HG03025 (cell line): ENCODE data around the gene IMMP2L.
A peak's percentile ranks its signal among the peaks of the same experiment; 100 is the strongest.

Experiments
- ATAC-seq: cut with Tn5 transposase; IDR thresholded peaks from one replicate; pipeline ENCODE4 v1.9.1; 2021; ENCODE audit warnings: mild to moderate bottlenecking, moderate library complexity; ENCODE audit not compliant: unreplicated experiment, low FRiP score

Gene IMMP2L

DNA sequence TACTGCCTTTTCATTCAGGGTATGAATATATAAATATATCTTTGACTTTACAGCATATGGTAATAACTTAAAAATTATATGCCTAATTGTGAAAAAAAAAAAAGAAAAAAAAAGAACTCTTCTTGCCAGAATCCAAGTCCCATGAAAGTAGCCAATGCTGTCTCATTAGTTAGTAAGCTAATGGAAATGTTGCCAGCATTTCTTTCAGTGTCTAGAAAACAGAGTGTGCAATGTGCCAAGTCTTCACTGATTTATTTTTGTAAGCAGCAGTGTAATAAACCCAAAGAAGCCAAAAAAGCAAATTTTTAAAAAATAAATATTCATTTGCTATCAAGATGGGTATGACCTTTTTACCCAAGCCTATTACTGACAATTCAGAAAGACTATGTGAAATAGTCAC, 502.5 kb downstream of the IMMP2L start:
- no peak for ATAC-seq

DNA sequence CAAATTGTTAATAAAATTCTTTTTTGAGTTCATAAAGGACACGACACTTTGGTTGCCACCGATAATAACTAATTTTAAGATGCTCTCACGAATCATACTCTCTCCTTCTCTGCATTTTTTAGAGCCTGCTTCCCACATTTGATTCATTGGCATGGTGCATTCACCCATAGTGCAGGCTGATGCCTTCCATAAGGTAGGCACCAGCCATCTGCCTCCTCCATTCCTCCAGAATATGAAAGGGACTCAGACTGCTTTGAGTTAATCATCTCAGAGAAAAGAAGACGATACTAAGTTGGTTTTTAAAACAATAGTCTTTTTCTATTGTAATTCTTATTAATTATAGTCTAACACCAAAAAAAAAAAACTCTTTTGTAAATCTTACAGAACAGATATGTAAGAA, 505.2 kb downstream of the IMMP2L start:
- ATAC-seq, result no peak

- no peak for ATAC-seq
These were observed 505.9 kb downstream of the IMMP2L start for GRCh38 chr7:111056371-111056770.

- ATAC-seq, result no peak
These were observed 509.3 kb downstream of the IMMP2L start for GRCh38 chr7:111053035-111053434.

- no peak for ATAC-seq
These were observed 510.5 kb downstream of the IMMP2L start for GRCh38 chr7:111051832-111052231.

- no peak for ATAC-seq
These were observed 511.3 kb downstream of the IMMP2L start for GRCh38 chr7:111050875-111051416.

- no peak for ATAC-seq
These were observed 512.2 kb downstream of the IMMP2L start for GRCh38 chr7:111049971-111050680.

DNA sequence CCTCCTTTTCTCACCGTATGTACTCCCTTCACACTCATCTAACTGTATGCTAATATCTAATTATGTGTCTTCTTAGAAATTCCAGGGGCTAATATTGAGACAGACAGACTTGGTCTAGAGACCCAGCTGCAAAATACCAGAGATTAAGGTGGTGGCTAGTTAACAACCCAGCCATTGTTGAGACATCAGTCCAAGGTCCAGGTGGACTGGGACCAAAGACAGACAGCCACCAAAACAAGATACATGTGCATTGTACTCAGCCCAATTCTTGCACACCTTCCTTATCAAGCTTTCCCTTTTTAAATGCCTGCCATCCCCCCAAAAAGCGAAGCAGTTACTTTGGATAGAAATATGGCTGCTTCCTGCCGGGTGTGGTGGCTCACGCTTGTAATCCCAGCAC, 514.7 kb downstream of the IMMP2L start:
- no peak for ATAC-seq

DNA sequence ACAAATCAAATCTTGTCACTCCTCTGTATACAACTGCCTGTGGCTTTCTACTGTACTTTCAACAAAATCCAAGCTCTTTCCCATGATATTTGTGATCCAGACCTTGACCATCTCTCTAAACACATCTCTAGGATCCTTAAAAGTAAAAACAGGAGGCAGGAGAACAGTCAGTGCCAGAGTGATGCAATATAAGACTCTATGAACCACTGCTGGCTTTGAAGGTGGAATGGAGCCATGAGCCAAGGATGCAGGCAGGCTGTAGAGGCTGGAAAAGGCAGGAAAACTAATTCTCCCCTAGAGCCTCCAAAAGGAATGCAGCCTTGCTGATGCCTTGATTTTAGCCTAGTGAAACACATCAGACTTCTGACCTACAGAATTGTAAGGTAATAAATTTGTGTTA, 516.8 kb downstream of the IMMP2L start:
- ATAC-seq, result no peak

GRCh38 chr7:111043561-111043960, 518.7 kb downstream of the IMMP2L start:
- no peak for ATAC-seq

DNA sequence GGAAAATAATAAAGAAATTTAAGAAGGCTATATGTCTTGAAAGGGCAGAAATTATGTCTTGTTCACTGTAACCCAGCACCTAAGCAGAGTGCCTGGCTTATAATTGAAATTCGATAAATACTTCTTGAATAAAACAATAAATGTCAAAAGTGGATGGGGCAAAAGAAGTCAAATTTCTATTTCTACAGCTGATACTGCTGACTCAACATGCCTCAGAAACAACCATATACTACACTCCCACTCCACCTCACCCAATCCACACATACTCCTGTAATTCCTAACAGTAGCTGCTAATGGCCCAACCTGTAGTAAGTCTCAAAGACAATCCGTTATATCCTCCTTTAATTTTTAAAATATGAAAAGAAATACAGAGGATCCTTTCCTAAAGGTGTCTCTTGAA, 519.5 kb downstream of the IMMP2L start:
- ATAC-seq, result no peak

GRCh38 chr7:111041577-111041976, 520.7 kb downstream of the IMMP2L start:
- no peak for ATAC-seq

DNA sequence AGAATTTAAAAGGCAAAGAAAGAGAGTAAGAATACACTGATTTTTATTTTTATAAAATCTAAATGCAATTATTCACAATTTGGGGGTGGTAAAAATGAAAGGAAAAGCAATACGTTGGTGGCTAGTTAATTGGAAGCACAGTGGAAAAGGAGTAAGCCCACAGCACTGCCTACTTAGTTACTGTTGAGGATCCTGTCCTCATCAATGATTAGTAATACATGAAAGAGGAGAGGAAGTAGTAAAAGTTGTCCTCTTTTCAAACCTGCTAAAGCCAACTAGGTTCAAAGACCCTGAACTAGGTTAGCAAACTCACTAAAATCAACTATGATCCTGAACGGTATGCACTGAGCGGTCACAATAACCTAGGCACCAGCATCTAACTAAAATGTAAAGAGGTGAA, 524.1 kb downstream of the IMMP2L start:
- no peak for ATAC-seq

- no peak for ATAC-seq
These were observed 530.4 kb downstream of the IMMP2L start for GRCh38 chr7:111031916-111032315.

DNA sequence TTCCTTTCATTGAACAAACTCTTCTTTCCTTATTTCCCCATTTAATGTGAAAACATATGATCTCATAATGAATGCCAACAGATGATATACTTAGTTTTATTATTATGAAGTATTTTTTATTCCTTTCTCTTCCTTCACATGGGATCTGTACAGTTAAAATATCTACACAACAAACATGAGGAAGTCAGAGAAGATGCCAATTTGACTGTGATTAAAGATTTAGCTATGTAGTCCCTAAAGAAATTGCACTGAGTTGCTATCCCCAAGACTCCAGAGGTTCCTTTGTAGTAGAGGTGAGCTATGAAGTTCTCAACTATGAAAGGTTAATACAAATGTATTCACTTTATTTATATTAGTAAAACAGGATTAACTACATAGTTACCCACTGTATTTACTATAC, 532.0 kb downstream of the IMMP2L start:
- ATAC-seq, result no peak

DNA sequence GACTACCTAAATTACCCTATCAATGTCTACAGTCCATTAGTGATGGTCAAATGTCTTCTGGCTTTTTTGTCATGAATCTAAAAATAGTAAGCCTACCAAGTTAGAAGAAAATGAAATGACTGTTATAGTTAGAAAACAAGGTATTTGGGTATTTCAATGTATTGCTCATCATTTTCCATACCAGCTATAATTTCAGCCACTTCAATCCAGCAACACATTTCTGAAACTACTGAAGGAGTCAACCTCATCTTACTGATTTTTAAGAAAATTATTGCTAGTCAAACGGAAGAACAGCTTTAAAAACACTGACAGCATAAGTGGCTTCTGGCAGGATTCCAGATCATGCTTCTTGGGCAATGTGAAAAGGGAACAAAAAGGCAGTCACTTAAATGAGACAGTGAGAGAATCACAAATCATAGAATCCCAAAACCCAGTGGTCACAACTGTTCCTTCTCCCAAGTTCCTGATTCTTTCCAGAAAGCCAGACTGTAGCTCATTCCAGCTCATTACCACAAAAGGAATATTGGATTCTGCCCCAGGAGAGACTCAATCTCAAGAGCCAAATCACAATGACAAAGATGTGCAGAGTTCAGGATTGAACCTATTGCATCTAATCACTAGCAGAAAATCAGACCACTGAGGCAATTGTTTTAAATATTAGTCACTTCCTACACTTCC, 532.6 kb downstream of the IMMP2L start:
- ATAC-seq, result peak; percentile 56

GRCh38 chr7:111029141-111029572, 533.1 kb downstream of the IMMP2L start:
- ATAC-seq, result peak; percentile 7

- ATAC-seq, result no peak
These were observed 534.9 kb downstream of the IMMP2L start for GRCh38 chr7:111027396-111027795.

GRCh38 chr7:111026806-111027205, 535.5 kb downstream of the IMMP2L start:
- ATAC-seq, result no peak

- no peak for ATAC-seq
These were observed 535.9 kb downstream of the IMMP2L start for GRCh38 chr7:111026343-111026742.

DNA sequence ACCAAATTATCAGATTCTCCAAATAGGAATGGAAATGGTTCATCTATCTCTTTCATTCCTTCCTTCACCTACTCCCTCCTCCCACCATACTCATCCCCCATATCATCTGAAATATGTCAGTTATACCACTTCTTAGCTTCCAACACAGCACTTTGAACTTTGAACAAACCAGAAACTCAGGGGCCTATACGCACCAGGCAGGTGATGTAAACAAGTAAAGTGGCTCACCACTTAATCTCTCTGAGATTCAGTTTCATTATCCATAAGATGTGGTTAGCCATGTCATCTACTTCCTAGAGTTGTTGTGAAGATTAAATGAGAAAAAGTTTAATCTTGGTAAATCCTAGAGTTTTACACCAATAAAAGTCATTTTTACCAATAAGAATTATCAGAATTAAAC, 537.3 kb downstream of the IMMP2L start:
- no peak for ATAC-seq
